GM21723 (cell line): ENCODE data around the gene PEMT.

ENCODE experiments used
- ATAC-seq: cut with Tn5 transposase; IDR thresholded peaks from one replicate; pipeline ENCODE4 v1.9.1; 2021; ENCODE audit warnings: mild to moderate bottlenecking, moderate library complexity; ENCODE audit not compliant: unreplicated experiment

The PEMT gene

DNA sequence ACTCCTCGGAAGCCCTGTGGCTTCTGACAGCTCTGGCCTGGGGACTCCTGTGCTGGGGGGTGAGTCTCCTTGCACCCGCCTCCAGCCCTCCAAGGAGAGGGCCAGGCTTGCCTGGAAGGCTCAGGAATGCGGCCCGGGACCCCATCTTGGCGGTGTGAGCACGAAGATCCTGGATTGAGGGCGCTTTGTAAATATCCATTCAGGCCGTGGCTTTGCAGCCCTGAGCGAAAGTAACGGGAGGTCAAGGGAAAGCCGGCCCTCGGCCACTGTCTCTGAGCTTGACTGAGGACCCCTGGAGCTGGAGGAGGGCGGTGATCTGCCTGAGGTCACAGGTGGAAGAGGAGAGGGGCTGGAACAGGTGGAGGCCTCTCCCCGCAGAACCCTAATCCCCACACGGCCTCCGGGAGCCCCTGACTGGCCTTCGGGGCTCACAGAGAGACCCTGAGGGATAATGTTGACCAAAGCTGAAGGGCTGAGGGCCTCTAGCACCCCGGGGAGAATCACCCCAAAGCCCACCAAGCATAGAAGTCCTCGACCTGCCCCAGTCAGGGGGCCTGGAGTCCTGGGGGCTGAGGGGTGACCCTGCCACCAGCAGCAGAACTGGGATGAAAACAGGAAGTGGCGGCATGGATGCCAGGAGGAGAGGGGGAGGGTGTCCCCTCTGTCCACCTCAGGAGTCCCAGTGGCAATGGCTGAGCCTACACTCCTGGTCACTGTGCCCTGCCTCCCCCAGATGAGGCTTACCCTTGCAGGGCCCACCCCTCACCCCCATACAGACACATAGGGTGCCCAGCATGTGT, 87.0 kb downstream of the PEMT start:
- no peak for ATAC-seq

DNA sequence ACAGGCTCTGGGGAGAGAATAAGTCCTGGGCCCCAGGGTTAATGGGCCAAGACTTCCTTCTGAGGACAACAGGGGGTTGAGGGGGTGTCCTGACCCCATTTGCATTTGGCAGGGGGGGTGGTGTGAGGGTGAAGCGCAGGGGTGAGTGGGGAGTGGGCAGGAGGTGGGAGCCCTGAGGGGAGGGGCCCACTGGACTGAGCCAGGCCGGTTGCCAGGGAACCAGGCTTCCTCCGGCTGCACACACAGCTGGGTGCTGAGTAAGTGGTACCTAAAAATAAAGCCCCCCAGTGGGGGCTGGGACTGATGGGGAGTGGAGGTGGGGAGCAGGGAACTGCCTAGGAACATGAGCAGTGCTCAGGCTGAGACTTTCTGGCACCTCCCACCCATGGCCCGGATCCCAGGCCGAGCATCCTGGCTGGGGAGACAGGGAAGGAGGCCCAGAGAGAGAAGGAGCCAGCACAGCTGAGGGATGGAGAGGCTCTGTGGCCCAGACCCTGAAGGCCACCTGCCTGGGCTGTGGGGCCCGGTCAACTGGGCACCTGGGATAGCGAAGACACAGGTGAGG, 87.9 kb downstream of the PEMT start:
- ATAC-seq: no peak

DNA sequence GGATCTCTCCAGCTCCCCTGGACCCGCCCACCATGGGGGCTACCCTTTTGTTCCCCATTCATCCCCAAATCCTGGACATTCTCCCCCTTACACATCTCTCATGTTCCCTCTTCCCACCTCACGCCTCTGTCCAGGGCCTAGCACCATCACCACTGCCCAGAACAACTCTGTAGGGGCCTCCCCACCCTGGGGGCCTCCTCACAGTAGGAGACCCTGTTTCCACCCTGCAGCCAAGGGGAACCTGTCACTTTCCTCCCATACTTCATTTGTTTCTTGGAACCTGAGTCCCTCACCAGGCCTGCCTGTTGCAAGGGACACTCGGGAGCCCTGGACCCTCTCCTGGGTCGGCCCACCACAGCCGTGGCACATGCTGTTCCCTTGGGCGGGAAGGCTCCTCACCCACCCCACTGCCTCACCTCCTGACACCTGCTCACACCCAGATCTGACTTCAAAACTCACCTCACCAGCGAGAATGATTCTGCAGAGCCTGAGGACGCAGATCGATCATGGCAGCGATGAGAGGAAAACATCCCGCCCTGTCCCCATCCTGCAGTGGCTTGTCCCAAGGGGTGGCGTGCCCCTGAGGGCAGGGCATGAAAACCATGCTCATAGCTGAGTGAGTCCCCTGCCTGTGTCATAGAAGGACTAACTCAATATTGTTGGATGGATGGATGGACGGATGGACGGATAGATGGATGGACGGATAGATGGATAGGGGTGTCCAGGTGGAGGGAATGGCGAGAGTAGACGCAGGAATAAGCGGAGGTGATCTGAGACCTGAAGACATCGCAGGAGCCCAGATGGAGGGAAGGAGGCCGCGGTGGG, 88.6 kb downstream of the PEMT start:
- no peak for ATAC-seq

DNA sequence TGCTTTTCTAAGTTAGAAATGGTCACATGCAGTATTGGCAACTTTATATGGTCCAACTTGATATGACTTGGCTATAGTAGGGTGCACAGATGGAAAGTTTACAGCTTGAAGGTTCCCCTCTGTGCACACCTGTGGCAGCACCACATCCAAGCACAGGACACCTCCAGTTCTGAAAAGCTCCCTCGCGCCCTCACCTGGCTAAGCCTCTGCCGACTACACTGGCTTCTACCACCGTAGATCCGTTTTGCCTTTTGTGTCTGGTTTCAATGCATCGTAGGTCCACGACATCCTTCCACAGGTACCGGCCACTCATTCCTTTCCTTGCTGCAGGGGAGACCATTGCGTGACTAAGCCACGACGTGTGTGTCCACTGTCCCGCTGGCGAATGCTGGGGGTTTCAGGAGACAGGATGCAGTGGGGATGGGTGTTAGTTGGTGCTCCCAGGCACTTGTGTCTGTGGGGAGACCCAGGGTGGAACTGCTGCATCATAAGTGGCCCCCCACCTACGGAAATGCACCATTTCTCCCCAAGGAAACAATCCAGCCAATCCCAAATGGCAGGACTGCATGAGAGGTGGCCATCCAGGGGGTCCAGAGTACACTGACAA, 90.4 kb downstream of the PEMT start:
- no peak for ATAC-seq

DNA sequence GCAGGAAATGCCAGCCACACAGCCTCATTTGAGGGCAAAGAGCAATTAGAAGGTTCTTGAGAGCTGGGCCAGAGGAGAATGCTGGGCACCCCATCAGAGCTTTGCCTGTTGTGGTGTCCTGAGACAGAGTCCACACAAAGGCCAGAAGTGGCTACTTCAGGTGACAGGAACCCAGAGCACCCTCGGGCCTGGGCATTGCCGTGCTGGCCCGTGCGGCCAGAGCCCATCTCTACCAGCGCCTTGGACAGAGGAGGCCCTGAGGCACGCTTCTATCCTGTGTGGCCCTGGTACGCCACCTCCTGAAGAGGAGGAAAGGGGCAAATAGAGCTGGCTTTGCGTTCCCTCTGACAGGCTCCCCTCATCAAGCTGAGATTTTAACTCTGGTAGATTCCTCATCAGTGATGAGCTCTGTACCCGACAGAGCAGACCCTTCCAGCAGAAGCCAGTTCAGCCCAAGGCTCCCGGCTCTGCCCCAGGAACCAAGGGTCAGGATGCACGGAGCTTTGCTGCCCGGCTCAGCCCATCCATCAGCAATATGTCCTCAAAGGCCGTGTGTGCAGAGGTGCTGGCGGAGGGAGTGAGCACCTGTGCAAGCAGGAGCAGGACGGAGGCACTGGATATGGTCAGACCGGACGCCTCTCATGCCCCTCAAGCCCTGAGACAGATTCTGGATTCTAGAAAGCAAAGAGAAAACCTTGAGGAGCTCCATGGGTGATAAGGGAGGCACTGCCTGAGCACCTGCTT, 91.9 kb downstream of the PEMT start:
- ATAC-seq: no peak

DNA sequence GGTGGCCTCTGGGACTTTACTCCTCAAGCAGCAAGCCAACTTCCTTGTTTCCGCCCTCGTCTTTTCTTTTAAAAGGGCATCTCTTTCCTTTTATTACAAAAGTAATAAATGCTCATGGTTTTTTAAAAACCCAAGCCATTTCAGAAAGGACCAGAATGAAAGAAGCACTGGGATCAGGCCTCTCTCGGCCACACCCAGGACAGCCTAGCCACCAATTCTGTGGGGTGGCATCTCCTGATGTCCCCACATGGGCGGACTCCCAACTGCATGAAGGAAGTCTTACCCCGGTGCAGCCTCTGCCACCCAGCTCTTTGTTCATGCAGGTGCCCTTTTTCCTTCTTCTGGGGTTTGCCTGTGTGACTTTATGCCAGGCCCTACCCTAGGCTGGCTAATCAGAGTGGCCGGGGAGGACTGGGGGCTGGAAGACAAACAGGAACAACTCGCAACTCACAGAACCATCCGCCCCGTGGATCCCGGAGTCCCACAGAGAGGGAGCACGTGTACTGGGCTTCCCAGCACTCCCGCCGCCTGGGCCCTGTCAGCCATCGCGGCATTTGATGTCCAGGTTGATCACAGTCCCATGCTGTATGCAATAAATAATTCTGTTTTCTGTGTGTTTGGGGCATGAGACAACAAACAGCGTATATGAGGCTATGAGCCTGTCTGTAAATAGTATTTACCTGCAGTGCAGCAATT, 92.8 kb downstream of the PEMT start:
- no peak for ATAC-seq

DNA sequence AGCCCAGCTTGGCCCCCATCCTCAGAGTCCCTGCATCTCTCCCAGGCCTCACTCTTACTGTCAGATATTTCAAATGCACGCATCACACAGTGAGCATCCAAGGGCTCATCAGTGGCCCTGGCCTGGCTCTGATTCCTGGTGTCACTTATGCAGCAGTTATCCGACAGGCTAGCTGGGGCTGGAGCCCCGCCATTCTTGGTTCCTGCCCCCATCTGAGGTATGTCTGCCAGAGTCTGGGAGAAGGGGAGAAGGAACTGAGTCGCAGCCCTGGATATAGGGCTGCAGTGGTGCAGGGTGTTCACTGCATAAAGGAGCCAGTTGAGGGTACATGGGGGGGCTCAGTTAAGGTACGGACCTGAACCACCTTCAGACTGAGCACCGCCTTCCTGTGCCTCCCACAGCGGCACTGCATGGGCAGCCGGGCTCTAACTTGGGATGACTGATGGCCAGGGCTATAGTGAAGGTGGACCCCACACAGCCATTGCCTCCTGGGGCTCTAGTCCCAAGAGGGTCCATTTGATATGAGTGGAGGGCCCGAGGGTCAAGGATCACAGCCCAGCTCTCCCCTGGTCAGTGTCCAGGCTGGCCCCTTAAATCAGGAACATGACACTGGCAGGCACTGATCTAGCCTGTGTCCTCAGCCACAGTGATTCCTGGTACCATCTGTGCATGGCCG, 93.5 kb downstream of the PEMT start:
- ATAC-seq: no peak

DNA sequence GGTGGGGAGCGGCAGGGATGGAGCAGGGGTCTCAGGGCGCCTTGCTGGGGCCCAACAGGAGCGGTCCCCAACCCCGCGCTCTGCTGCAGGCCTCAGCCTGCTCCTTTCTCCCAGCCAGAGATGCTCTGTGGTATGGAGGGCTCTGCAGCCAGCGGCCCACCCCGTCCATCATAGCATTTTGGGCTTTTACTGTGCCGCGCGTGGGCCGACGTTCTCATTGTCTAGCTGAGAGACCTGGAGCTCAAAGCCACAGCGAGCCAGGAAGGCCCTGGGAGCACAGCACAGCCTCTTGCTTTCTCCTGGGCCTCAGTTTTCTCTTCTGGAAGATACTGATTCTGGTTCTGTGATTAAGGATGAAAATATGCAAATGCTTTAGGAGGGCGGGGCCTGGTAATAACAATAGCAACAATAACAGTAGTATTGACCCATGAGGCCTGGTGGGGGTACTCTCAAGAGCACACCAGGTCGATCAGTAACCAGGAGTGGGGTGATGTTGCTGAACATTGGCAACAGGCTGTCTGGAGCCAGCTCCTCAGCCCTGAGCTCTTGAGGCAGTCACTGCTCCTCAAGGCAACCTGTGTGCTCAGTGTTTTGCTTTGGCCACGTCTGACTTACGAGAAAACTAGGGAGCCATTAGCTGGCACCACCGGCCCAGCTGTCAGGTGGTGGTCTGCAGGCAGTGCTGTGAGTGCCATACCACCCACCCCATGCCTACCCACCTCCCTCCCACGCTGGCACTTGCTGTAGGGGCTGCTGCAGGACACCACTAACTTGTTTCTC, 94.3 kb downstream of the PEMT start:
- ATAC-seq: no peak

DNA sequence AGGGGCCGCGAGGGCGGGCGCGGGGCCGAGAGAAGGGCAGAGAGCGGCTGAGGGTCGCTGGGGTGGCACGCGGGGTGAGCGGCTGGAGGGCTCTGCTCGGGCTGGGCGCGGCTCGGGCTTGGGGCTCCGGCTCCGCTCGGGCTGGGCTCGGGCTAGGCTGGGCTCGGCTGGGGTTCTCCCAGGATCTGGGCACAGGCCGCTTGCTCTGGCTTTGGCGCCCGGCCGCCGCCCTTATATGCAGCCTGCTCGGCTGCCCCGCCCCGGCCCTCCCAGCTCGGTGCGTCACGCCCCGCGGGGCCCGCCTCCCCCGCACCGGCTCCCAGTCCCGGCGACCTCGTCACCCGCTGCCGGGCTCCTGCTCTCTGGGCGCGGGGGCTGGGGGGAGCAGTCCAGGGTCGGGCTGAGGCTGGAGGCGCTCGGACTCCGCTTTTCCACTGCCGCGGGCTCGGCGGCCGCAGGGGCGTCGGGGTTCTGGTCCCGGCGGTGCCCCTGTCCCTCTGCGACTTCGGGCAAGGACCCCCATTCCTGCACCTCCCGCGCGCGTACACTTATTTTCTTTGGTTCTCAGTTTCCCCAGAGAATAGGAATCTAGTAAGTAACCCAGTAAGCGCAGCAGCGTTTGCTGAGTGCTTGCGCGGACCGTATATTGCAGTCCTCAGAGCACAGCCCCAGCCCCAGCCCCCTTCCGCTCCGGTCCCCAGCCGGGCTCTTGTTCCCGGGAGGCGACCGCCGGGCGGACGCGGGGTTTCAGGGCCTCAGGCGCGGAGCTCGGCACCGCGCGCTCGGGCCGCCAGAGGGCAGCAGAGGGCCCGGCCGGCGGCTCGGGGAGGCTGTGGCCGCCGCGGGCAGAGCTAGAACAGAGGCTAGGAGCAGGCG, 95.1 kb downstream of the PEMT start, which contains the start of gene RASD1:
Gene RASD1 (minus strand): TSS at position 207 of the 876 bp plus-strand sequence. CDS start 214 bp downstream, outside the sequence.
- ATAC-seq: peak; percentile 76

DNA sequence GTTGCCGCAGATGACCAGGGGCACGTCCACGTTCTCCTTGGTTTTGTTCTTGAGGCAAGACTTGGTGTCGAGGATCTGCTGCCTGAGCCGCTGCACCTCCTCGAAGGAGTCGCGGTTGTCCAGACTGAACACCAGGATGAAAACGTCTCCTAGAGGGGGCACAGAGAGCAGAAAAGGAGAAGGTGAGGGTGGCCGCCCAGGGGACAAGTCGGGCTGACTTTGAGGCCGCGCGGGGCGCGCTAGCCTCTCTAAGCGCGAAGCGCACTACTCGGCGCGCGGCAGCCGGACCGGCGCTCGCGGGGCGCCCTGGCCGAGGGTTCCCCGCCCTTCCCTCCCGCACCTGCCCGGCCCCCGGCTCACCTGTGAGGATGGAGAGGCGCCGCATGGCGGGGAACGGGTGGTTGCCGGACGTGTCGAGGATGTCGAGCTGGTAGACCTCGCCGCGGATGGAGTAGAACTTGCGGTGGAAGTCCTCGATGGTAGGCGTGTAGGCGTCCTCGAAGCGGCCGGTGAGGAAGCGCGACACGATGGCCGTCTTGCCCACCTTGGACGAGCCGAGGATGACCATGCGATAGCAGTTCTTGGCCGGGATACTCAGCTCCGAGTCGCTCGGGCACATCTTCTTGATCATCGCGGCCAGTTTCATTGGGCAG, 95.8 kb downstream of the PEMT start:
- no peak for ATAC-seq

DNA sequence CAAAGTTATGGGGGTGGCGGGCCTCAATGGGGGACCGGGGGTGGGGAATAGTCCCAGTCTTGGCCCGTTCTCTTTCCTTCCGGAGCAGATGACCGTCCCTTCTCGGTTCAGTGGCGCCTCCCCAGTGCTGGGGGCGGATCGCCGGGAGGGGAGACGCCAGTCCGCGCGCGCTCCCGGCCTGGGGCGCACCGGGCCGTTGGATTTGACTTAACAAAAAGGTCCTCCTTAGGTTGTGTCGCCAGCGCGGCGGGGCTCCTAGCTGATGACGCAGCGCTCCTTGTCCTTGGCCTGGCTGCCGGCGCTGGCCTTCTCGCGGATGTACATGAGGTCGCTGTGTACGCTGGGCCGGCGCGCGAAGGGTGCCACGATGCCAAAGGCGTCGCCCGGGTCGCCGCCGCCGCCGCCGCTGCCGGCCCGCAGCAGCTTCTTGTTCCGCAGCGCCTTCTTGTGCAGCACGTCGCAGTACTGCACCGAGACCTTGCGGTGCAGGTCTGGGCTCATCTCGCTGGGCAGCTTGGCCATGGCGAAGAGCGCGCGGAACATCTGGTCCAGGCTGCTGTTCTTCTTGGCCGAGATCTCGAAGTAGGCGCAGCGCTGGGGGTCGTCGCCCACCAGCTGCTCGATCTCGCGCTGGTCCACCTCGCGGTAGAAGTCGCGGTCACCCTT, 96.5 kb downstream of the PEMT start:
- ATAC-seq: no peak

DNA sequence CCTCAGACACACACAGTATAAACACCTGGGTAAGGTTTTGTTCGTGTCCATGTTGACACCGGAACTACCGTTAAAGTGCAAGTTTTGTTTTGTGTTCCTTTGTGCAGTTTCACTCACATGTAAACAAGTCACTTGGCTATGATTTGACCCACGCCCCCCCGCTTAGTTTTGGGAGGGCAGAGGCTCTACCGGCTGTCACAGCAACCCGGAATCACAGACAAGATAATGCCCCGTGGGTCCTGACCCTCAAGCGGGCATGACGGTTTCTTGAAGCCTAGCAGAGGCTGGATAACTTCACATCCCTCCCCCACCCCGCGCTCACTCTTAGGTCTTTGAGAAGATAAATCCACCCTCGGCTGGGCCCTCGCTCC, 97.0 kb downstream of the PEMT start:
- ATAC-seq: no peak

DNA sequence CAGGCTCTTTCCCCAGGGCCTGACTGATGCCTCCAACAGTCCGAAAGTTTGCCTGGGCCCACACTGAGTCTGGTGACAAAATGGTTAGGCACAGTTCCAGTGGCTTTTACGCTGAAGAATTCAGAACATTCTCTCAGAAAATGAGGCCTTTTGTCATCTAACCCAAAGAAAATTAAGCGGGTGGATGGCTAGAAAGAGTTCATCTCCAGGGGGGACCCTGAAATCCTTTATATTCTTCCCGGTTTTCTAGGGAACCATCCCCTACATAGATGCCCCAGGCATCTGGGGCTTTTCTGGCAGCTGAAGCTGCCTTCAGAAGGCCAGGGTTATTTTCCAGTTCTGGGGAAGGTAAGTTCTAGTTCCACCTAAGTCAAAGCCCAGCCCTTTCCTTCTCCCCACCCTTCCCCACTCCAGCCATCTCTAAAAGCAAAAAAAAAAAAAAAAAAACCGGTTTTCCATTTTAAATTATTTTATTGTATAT, 97.5 kb downstream of the PEMT start:
- ATAC-seq: no peak

DNA sequence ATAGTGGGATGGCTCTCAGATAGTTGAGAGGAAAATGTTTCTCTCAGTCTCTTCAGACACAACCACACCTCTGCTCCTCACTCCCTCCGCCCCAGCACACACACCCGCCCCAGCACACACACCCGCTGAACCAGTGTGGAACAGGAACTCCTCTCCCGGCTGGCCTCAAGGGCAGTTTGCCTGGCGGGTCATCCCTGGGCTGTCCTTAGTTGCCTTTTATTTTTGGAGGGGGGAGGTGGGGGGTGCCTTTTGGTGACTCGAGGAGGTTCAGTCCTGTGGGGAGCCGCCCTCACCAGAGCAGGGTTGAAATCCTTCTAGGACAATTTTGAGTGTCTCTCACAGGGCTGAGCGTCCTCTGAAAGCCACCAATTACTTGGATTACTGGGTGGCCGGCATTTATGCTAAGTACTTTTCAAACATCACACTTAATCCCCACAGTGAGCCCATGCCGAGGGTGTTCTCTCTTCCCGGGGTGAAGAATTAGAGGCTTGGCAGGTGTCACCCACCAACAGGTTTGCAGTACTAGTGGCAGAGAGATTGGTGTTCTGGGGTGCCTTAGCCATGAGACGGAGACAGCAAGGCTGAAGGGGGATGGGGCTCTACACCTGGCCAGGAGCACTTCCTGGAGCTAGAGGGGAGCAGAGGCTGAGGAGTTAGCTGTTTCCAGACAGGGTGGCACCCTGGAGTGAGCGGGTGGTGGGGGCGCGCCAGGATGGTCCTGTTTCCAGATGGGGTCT, 98.1 kb downstream of the PEMT start:
- ATAC-seq: no peak

DNA sequence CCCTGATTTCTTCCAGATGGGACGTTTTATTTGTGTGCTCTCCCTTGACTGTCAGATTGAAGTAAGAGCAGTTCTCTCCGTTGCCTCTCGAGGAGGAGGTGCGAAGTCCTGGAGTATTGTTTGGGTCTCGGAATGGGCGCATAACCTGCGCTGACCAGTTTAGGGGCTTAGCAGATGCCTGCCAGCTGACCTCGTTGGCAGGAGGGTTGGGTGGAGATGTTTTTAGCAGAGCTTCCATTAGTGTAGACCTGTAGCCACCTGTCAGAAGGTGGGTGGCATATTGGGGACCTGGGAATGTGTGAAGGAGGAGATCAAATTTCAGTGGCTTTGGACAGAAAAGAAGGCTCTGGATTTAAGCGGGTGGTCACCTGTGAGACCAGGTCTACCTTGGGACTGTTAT, 98.9 kb downstream of the PEMT start:
- ATAC-seq: no peak

DNA sequence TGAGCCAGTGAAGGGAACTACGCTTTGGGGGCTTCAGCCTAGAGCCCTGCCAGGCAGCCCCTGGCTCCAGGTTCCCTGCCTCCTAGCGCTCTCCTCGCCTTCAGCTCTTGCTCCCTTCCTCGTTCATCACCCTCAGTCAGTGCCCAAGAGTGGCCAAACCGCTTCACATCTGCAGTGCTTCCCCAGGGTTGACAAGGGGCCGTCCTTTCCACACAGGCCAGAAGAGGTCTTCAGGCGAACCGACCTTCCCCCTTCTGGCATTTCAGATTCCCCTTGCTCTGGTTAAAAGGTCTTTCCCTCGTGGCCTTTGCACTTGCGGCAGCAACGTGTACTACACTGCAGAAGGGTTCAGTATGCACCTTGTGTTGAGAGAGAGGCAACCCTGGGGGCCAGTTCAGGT, 99.4 kb downstream of the PEMT start:
- ATAC-seq: no peak
